Endothelial cell of umbilical vein (primary cell): ENCODE data around the gene MDGA2. TPM values are rescaled to one million over a fixed set of nuclear protein-coding genes. Genes with fewer than 3 reads are reported as not detected.

Experiments
- BruUV-seq: library from RNA; stranded (reverse); fragments of 400-500 nt; replicated peaks from 2 replicates; lab custom pipeline; 2021; lab: Mats Ljungman, UMichigan
- CTCF ChIA-PET: fragments of 300-600, 350-600 bp; sonication (Branson Sonifier 250); formaldehyde crosslinking; loops from one replicate; lab custom pipeline; 2021; ENCODE audit warnings: antibody characterized with exemption, inconsistent platforms; lab: Charles Lee
- POLR2A ChIA-PET: fragments of 300-600, 350-600 bp; sonication (Branson Sonifier 250); formaldehyde crosslinking; loops from one replicate; lab custom pipeline; 2021; ENCODE audit warnings: antibody characterized with exemption, inconsistent platforms; lab: Charles Lee
- DNase-seq: peaks from one replicate; pipeline ENCODE4 v3.0.0-alpha.2; 2011; ENCODE audit warnings: low read depth, low spot score
- FAIRE-seq: peaks from 2 replicates; lab custom pipeline; 2011; peaks lifted over from hg19 to GRCh38; lab: Jason Lieb, UNC
- H2AFZ ChIP-seq: 2 replicates; pipeline ENCODE4 v1.6.0; 2012; ENCODE audit warnings: low read depth, low read length, control low read depth, inconsistent platforms
- H3K27ac ChIP-seq: 2 replicates; pipeline ENCODE4 v1.5.1; 2011; ENCODE audit warnings: low read depth, mild to moderate bottlenecking, control low read depth, low read length, moderate library complexity; ENCODE audit not compliant: insufficient read depth
- H3K27me3 ChIP-seq, 2 experiments: 2 replicates each; pipeline versions ENCODE4 v1.6.0 to v1.6.1; 2011; ENCODE audit warnings: low read length in 2 of 2, mixed read lengths in 1 of 2; ENCODE audit not compliant: control insufficient read depth in 2 of 2, insufficient read depth in 2 of 2
- H3K36me3 ChIP-seq, 2 experiments: 2 replicates in 1 of 2; 3 replicates in 1 of 2; pipeline ENCODE4 v1.5.1; 2011; ENCODE audit warnings: low read length in 2 of 2, mild to moderate bottlenecking in 1 of 2, moderate library complexity in 1 of 2; ENCODE audit not compliant: control insufficient read depth in 2 of 2, insufficient read depth in 2 of 2; ENCODE audit errors: extremely low read depth in 1 of 2
- H3K4me1 ChIP-seq: 3 replicates; pipeline ENCODE4 v1.5.1; 2011; ENCODE audit warnings: mild to moderate bottlenecking, low read length; ENCODE audit not compliant: control insufficient read depth, insufficient read depth; ENCODE audit errors: extremely low read depth
- H3K4me2 ChIP-seq: 2 replicates; pipeline ENCODE4 v1.6.1; 2011; ENCODE audit warnings: low read length, control low read depth, mixed read lengths; ENCODE audit not compliant: insufficient read depth
- H3K4me3 ChIP-seq, 3 experiments: fragments of 200-600 bp in 1 of 3; sonication (generic), shearing (Covaris generic) in 1 of 3; replicated peaks in 1 of 3; 2 replicates each; pipeline ENCODE4 v1.5.1; 2011 to 2016; ENCODE audit warnings: control low read depth in 3 of 3, low read length in 3 of 3, mild to moderate bottlenecking in 2 of 3, inconsistent platforms in 1 of 3, low read depth in 1 of 3, moderate library complexity in 1 of 3; ENCODE audit not compliant: insufficient read depth in 1 of 3
- H3K79me2 ChIP-seq: 2 replicates; pipeline ENCODE4 v1.6.0; 2012; ENCODE audit warnings: low read length, inconsistent platforms; ENCODE audit not compliant: control insufficient read depth, insufficient read depth
- H3K9ac ChIP-seq: replicated peaks from 2 replicates; pipeline ENCODE3; 2011; ENCODE audit warnings: low read length, control low read depth; ENCODE audit not compliant: insufficient read depth; ENCODE audit errors: extremely low read depth
- H3K9me1 ChIP-seq: replicated peaks from 3 replicates; pipeline ENCODE4 v1.6.0; 2011; ENCODE audit warnings: mild to moderate bottlenecking, low read length; ENCODE audit not compliant: control insufficient read depth, insufficient read depth; ENCODE audit errors: extremely low read depth
- H3K9me3 ChIP-seq: replicated peaks from 2 replicates; pipeline ENCODE4 v1.5.1; 2012; ENCODE audit warnings: low read length, inconsistent platforms; ENCODE audit not compliant: control insufficient read depth, insufficient read depth
- H4K20me1 ChIP-seq: replicated peaks from 2 replicates; pipeline ENCODE3; 2011; ENCODE audit warnings: mild to moderate bottlenecking, low read length; ENCODE audit not compliant: control insufficient read depth, insufficient read depth; ENCODE audit errors: extremely low read depth
- CTCF ChIP-seq, 2 donors: IDR thresholded peaks; 1 replicate in 1 of 2; 2 replicates in 1 of 2; pipeline ENCODE4 v1.5.1; 2011; ENCODE audit warnings: low read length in 2 of 2, mild to moderate bottlenecking in 2 of 2, moderate library complexity in 2 of 2, control low read depth in 1 of 2, inconsistent platforms in 1 of 2, low read depth in 1 of 2; ENCODE audit not compliant: insufficient read depth in 1 of 2; ENCODE audit errors: extremely low read depth in 1 of 2
- EZH2 ChIP-seq: IDR thresholded peaks from 2 replicates; pipeline ENCODE4 v1.6.1; 2012; ENCODE audit warnings: borderline replicate concordance, low read depth, mild to moderate bottlenecking, moderate library complexity, low read length, inconsistent platforms; ENCODE audit not compliant: severe bottlenecking
- FOS ChIP-seq: IDR thresholded peaks from 2 replicates; pipeline ENCODE4 v1.6.1; 2011; ENCODE audit warnings: mild to moderate bottlenecking, low read length, moderate library complexity, borderline replicate concordance; ENCODE audit not compliant: insufficient read depth
- GATA2 ChIP-seq: IDR thresholded peaks from 2 replicates; pipeline ENCODE4 v1.7.0; 2011; ENCODE audit warnings: low read depth, mild to moderate bottlenecking, moderate library complexity, mixed read lengths, low read length; ENCODE audit not compliant: insufficient read length, insufficient read depth
- JUN ChIP-seq: IDR thresholded peaks from 2 replicates; pipeline ENCODE4 v1.6.1; 2011; ENCODE audit warnings: borderline replicate concordance, low read depth; ENCODE audit not compliant: insufficient read length, insufficient read depth
- MAX ChIP-seq: IDR thresholded peaks from 2 replicates; pipeline ENCODE4 v1.6.1; 2011; ENCODE audit not compliant: insufficient read depth, insufficient read length
- MYC ChIP-seq: IDR thresholded peaks from one replicate; pipeline ENCODE4 v1.6.1; 2011; ENCODE audit warnings: mild to moderate bottlenecking, low read depth, low read length
- POLR2A ChIP-seq: IDR thresholded peaks from 2 replicates; pipeline ENCODE4 v1.6.1; 2012; ENCODE audit warnings: low read depth, mild to moderate bottlenecking, control low read depth, low read length
- POLR2AphosphoS5 ChIP-seq: IDR thresholded peaks from 2 replicates; pipeline ENCODE4 v1.6.1; 2012; ENCODE audit warnings: low read depth, mild to moderate bottlenecking, control low read depth, low read length, moderate library complexity; ENCODE audit not compliant: insufficient read depth
- dilution Hi-C: fragments of 300-500 bp; cut with MboI; formaldehyde crosslinking; loops from one replicate; pipeline ENCODE4 v1.15.0; 2019; ENCODE audit warnings: low sequenced_read_pairs; ENCODE audit not compliant: extremely low pct_ligation_motif_present
- intact Hi-C: fragments of 100-400 bp; cut with micrococcal nuclease; formaldehyde crosslinking; loops from one replicate; pipeline ENCODE4 v1.10.0; 2022
- polyA plus RNA-seq, 4 experiments: library from polyadenylated mRNA; depleted of rRNA in 3 of 4; stranded (reverse) in 3 of 4; unstranded in 1 of 4; fragments of >200 nt; gene quantifications; 2 replicates each; pipeline versions ENCODE4 v1.2.1 to v1.2.3, GENCODE V29; 2011 to 2012; ENCODE audit warnings: missing spikeins in 1 of 4
- total RNA-seq: library from RNA; stranded (reverse); gene quantifications from 2 replicates; pipeline ENCODE4 v1.2.3, GENCODE V29; 2021

The MDGA2 gene
- total and polyA plus RNA-seq, 2 donors (not counting 3 experiments of a cell fraction or from before 2014, with no cell fraction given) = not detected

- H3K4me1 ChIP-seq = no peaks in the 10 kb centered on the region
- H3K4me2 ChIP-seq = no peak overlapping the region
- no peaks in the 10 kb centered on the region for H3K36me3 ChIP-seq
- TF ChIP-seq POLR2A = no peak
- no peak for TF ChIP-seq CTCF (IDR thresholded peaks at IDR 0.05; ENCODE audit: extremely low read depth in 1 of 2, insufficient read depth in 1 of 2, low read depth in 1 of 2, low read length in 2 of 2)
- TF ChIP-seq POLR2AphosphoS5 = no peak
- no peak for TF ChIP-seq JUN
- TF ChIP-seq FOS = no peak
- no peak for TF ChIP-seq MYC
- TF ChIP-seq GATA2 = no peak
- no peak for TF ChIP-seq EZH2
- TF ChIP-seq MAX = no peak
- H3K9me3 ChIP-seq = no peaks in the 10 kb centered on the region
- no peaks in the 10 kb centered on the region for H3K27me3 ChIP-seq
- ChIA-PET CTCF (no interaction called here), POLR2A (no interaction called here)
- H3K79me2 ChIP-seq = no peaks in the 10 kb centered on the region
- no peak overlapping the region for H3K27ac ChIP-seq
- BruUV-seq = no TSS peak
- H3K9me1 ChIP-seq = no peaks in the 10 kb centered on the region
- H3K9ac ChIP-seq = no peak overlapping the region
- FAIRE-seq (no peak), DNase-seq (no peak)
- intact Hi-C loops = no loop called here
- H3K4me3 ChIP-seq = no peak overlapping the region
- H2AFZ ChIP-seq = no peak overlapping the region
- no peaks in the 10 kb centered on the region for H4K20me1 ChIP-seq
- dilution Hi-C loops = no loop called here
Measured at GRCh38 chr14:47148686-47149085, 526.7 kb downstream of the MDGA2 start.
